Superior temporal gyrus (tissue), 1 donor: ENCODE measurements around the gene SMPD1.

ENCODE experiments used
- DNase-seq: peaks from one replicate; pipeline ENCODE4 v3.0.0-alpha.2; 2016; ENCODE audit errors: extremely low spot score

Gene SMPD1

DNA sequence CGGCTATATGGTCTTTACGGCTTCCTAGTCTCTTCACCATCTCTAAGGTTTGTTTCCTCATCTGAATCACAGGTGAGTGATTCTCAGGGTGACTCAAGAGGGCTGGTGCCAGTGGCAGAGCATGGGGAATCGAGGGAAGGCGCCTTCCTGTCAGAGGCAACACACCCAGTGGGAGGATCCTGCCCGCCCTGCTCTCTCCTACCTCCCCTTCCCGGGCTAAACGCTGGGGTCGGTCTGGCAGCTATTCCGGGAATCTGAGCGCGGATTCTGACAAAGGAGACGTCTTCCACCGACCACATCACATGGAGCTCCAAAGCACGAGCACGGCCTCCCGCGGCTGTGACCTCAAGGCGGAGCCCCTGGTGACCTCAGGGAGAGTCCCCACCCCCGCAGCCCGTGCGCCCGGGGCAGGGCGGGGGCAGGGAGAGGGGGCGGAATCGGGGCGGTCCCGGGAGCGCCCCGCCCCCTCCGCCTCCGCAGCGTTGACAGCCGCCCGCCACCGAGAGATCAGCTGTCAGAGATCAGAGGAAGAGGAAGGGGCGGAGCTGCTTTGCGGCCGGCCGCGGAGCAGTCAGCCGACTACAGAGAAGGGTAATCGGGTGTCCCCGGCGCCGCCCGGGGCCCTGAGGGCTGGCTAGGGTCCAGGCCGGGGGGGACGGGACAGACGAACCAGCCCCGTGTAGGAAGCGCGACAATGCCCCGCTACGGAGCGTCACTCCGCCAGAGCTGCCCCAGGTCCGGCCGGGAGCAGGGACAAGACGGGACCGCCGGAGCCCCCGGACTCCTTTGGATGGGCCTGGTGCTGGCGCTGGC lies at the start of gene SMPD1:
TSS of gene SMPD1 (plus strand) at position 570 of the 813 bp plus-strand sequence. CDS start at position 695, 125 bp downstream.
- DNase-seq, result peak; percentile 92

DNA sequence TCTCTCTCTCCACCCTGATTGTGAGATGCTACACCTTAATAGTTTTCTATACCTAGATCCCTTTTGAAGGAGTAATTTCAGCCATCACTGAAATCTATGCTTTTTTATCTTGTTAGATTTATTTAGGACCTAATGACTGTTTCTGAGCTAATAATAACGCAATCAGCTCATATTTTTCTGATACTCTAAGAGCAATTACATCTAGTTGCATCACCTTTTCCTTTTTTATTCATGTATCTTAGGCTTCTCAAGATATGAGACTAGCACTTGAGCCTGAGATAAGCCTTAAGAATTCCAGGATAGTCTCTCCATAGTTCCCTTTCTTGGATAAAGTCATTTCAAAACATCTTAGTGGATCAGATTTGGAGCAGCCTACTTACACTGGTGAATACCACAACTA lies 44.9 kb upstream of the SMPD1 start:
- no peak for DNase-seq

DNA sequence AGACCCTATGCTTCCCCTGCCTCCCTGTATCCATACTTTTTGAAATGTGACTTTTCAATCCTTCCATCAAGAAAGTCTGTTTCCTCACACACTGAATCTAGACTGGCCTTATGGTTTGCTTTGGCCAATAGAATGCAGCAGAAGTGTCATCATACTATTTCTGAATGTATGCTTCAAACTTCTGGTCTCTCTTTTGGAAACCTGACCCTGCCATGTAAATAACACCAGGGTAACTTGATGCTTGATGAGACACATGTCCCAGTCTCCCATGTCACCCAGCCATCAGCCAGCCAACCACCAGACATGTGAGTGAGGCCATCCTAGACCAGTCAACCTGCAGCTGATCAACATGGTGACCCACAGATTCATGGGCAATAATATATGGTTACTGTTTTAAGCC lies 40.2 kb upstream of the SMPD1 start:
- no peak for DNase-seq

DNA sequence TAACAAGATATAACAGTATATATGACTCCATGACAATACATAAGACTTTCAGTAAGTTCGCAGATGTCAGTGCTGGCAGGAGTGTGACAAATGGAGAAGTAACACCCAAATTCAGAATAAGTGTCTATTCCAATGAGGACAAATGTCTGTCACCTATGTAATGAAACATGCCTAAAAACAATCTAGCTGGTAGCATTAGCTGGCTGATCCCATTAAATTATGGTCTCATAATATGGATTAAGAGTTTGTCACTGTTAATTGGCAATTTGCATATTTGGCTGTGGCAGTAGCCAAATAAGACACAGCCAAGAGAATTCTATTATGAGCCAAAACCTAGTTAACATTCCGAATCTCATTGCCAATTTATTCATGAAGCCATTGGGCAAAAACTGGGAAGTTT lies 39.8 kb upstream of the SMPD1 start:
- DNase-seq, result peak; percentile 42

DNA sequence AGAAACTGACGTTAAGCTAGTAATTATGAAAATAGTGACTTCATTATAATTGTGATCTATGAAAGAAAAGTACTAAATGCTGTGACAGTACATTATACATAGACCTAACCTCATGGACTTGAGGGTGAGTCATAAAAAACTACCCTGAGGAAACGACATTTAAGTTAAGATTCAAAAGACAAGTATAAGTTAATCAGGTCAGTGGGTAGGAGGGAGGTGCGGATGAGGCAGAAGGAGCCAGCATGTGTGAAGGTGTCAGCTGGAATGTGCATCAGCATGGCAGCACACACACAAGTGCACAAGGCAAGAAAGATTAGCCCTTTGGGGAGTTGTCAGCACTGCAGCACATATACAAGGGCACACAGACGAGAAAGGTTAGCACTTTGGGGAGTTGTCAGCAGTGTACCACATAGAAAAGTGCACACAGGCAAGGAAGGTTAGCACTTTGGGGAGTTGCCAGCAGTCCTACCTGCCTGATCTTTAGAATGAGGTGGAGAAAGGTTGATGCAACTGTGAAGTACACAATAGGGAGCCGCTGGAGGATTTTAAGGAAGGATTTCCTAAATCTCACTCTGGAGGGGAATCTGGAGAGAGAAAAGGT lies 38.4 kb upstream of the SMPD1 start:
- no peak for DNase-seq

DNA sequence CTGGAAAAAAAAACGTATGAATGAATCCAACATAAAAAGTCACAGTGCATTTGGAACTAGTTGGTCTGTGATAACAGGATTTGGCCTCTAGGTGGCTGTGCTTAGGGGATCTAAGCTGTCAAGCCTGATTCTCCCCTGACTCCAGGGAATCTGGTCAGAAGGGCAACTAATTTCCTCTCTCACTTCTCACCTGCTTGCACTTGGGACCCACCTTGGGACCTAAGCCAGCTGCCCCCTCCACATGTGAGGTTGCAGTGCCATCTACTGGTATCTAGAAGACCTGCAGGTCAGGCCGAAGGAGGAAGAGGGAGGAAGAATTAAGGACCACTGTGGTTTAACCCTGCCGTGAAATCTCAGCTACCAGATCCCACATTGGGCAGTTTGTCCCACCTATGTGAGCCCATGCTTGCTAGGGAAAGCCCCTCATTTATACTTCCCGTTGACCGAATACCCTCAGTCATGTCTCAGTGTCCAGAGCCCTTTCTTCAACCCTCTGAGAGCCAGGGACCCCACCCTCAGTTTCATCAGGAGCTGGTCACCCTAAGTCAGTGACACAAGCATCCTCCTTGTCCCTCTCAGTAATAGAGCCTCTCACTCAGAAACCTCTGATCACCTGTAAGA lies 36.8 kb upstream of the SMPD1 start:
- DNase-seq, result peak; percentile 63

DNA sequence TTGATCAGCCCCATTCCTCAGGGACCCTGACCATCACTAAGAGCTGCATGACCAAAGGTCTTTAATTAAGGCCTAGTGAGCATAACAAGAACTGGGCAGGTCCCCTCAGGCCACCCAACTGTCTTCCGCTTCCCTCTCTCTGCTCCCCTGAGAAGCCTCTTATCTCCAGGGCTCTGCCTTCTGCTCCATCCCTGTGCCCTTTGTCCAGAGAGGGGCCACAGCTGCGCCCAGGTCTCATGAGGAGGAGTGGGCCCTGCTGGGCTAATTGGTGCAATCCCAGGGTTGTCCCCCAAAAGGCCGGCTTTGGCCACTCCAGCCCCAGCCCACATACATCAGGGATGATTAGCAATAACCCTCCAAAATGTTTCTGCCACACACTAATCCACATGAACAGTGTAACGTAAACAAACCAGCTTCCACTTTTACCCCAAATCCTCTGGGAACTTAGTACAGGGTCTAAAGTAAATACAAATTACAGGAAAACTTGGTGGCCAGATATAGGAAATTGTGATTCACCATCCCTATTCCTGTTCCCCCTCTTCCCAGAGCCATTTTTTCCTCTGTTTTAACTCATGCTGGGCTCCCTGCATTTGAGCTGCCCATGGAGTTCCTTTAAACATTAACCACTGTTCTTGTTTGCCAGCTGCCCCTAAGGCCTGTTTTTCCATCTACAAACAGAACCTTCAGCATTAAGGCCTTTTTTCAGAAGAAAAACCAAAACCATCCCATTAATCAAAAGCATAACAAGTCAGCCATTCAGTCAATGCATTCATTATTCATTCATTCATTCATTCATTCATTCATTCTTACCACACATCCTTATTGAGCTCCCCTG lies 35.4 kb upstream of the SMPD1 start:
- DNase-seq, result peak; percentile 4

DNA sequence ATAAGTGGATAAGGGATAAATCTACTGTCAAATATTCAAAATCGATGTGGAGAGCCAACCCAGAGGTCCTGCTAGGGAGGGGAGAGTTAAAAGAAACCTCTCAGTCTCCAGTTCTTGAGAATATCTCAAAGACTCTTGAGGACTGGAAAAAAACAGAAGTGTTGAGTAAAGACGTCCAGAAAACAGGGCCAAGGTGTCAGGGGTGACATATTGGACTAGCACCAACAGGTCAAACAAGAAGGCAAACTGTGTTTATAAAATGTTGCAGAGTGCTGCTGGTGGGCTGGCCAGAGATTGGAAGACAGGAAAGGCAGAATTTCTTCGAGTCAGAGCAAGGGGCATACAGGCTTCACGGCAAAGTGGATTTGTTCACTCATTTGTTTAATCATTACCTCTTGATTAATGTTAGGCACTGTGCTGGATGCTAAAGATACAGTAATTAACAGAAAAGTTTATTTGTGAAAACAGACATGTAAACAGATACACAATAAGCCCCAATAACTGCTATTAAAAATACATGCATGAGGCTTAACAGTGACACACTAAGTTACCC lies 33.7 kb upstream of the SMPD1 start:
- DNase-seq, result peak; percentile 7

DNA sequence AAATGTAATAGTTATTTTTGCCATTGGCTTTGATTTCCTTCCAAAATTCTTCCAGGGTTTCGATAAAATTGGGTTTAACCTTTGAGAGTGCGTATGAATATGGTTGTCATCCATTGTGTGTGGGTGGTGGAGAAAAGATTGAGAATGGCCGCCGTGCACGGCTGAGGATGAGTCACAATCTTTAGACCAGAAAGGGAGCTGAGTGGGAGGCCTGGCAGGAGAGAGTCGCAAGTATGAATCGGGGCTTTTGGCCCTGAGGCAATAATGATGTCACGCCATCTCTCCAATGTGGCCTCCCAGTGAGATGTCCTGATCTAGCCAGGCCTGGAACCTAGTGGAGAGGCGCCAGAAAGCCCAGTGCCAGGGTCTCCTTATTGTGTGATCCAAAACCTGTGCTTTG lies 33.1 kb upstream of the SMPD1 start:
- peak; percentile 67 for DNase-seq

DNA sequence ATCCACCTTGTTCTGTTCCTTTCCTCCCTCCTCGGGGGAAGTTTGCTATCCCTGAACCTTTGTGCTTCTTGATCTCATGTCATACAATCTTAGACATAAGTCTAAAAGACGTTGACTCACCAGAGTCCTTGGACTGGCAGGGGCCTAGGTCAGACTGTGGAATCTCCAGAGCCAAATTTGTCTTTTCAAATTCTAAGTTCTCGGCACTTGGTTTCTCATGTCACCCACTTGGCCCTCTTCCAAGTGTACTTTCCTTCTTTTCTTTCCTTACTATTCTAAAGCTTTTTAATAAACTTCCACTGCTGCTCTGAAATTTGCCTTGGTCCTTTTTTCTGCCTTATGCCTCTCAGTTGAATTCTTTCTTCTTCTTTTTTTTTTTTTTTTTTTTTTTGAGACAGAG lies 30.1 kb upstream of the SMPD1 start:
- DNase-seq, result no peak

DNA sequence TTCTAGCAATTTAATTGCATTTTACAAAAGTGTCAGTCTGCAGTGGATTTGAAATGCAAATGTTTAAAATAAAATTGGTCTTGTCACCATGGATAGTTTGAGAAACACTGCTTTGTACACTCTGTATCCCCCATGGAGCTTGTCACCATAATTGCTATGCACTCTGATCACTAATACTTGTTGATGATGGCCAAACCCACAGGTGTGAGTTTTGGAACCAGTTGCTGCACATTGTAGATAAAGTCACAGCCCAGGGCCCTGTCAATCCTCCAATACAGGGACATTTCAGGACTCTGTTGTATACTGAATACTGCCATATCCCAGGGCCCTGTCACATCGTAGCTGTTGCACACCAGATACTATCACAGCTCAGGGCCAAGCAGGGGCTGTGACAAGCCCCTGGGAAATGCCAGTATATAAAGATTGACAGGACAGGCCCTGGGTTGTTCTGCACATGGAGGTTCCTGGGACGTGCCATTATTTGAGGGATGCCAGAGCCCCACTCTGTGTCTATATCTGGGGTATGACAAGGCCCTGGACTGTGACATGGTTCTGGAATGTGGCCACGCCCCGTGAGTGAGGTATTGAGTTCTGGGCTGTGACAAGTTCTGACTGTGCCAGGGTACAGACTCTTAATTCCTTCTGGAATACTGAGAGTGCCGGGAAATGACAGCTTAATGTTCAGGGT lies 27.9 kb upstream of the SMPD1 start:
- peak; percentile 3 for DNase-seq

DNA sequence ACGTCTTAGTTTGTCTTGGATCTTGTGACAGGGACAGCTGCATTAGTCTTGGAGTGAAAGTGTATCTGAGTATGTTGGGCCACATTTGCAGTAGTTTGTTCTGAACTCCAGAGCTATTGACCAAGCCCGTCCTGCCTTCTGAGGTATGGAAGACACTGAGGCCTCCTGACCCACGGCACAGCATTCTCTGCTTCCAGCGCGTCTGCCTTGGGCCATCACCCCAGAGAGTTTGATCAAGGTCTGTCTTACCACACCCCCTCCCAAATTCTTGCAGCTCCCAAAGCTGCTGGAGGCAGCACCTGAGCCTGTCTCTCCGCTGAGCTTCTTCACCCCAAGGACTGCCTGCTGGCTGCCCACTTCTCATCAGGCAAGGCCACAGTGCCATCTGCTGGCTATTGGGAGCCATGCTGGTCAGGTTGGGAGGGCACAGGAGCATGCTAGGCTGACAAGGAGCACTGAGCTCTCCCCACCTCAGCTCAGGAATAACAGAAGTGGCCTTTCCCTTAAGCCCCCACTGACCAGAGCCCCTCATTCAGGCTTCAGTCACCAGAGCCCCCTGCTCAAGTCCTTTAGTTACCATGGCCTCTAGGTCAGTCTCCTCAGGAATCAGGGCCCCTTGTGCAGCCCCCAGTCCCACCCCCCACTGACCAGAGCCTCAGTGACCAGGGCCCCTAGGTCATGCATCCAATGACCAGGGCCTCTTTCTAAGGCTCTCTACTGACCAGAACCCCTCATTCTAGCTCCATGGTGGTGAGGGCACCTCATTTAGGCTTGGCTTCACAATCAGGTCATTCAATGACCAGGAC lies 27.2 kb upstream of the SMPD1 start:
- DNase-seq, result peak; percentile 79

DNA sequence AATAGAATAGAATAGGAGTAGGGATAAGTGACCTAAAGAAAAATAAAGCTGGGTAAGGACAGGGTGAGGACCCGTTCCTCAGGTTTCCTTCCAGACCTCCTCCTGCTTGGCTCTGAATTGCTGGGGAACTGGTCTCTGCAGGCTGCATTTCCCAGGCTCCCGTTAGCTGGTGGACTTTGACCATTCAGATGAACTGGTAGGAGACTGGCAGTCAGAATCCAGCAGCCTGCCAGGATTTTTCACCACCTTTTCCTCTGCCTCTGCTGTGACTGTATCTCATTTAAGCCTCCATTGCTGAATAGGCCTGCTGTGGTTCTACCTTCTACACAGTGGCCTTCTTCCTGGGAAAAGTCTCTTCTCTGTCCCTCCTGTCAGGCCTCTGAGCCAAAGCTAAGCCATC lies 24.6 kb upstream of the SMPD1 start:
- peak; percentile 1 for DNase-seq

DNA sequence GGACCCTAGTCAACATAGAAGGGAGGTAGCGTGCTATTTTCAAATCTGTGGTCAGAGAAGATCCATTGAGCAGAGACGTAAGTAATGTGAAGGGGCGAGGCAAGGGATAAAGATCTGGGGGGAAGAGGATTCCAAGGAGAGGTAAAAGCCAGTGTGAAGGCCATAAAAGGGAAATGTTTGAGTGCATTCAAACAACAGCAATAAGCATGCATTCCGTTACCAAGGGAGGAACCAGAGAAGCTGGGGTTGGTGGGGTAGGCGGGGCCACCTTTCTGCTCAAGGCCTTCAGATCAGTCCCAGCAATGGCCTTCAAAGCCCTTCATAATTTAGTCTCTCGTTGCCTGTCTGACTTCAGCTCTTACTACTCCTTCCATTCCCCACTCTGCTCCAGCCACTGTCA lies 18.4 kb upstream of the SMPD1 start:
- no peak for DNase-seq

DNA sequence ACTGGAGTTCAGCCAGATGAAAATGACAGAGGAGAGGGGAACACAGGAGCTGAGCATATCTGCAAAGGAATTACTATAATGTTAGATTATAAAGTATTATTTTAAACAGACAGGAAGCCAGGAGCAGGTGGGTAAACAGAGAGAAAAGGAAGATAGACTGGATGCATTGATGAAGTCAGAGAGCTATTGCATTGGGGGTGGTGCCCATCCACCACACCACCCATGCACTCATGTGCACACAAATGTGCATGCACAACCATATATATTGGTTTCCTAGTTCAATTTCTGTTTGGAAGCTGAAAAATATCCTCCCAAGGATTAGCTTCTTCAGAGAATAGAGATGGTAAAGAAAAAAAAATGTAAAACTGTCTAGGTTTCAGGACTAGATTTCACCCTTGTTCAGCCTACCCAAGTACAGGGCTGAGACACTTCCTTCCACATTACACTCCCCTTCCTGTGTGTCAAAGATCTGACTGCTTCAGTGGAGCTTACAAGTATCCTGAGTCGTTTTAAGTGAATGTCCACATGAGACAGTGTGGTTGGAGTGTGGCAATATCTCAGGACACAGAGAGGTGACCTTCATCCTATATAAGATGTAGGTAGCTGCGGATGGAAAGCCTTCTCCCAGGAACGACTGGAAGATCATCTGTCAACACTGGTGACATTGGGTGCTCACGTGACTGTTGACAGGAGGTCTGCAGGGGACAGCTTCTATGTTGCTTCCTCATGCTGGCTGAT lies 12.2 kb upstream of the SMPD1 start:
- DNase-seq, result peak; percentile 9

DNA sequence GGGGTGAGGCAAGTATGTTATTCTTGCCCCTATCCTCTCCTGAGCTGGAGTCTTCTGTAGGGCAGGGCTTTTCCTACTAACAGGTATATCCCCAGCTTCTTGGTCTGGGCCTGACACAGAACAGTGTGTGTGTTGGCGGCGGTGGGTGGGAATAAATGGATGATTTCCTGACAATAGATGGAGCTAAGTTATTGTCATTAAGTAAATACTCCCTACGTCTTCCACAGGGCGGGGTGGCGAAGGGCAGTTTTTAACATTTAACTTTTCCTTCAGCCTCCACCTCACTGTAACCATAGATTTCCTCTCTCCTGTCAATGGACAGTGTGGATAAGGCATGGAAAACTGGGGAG lies 11.7 kb upstream of the SMPD1 start:
- DNase-seq, result no peak

DNA sequence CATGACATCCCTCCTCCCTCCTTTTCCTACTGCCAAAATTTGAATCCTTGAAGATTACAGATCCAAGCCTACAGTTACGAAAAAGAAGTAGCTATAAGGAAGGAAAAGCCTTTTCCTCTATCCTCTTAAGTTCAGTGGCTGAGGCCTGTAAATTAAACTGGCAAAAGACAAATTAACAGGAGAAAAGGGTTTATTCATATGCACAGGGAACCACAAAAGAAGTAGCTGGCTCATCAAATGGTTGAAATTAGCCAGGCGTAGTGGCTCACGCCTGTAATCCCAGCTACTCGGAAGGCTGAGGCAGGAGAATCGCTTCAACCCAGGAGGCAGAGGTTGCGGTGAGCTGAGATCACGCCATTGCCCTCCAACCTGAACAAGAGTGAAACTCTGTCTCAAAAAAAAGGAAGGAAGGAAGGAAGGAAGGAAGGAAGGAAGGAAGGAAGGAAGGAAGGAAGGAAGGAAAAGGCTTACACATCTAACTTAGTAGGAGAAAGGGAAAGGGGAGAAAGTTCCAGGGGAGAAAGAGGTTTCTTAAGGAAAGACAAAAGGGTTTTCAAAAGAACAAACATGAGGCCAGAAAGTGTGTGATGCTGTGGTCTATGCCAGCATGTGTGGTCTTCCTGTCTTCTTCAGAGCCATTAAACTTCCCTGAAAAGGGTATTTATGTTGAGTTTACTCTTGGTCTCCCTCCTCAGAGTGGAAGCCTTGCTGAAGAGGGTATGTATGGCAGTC lies 5.1 kb upstream of the SMPD1 start:
- DNase-seq, result no peak

DNA sequence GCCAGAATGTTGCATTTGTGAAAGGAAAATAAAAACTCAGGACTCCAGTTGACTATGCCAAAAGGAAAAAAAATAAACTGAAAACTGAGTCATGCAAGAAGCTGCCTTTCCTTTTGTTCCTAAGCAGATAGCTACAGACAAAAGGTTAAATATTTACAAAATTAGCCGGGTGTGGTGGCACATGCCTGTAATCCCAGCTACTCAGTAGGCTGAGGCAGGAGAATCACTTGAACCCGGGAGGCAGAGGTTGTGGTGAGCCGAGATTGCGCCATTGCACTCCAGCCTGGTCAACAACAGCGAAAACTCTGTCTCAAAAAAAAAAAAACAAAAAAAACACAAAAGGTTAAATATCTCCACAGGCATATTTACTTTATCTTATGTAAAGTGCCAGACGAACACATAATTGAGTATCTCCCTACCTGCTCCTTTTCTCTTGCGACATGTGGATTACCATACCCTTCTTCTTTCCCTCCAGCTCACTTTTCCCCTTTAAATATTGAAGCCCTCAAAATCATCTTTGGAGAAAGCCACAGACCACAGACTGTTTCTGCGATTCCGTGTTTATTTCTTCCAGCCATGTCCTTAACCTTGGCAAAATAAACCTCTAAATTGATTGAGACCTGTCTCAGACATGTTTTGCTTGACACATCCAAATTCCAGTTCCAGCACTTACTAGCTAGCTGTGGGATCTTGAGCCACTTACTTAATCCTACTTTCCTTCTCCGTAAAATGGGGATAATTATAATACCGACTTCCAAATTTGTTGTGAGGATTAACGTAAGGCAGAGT lies 2.3 kb upstream of the SMPD1 start:
- peak; percentile 10 for DNase-seq
